GM12878 (cell line): ENCODE measurements around the gene LAT. TPM values are rescaled to one million over a fixed set of nuclear protein-coding genes. Genes with fewer than 3 reads are reported as not detected.

Experiments
- CREB1 ChIP-seq: IDR thresholded peaks from 2 replicates; pipeline ENCODE4 v1.6.1; 2012; ENCODE audit warnings: low read depth, mild to moderate bottlenecking, inconsistent platforms
- FOXK2 ChIP-seq: fragments of 450-650 bp; IDR thresholded peaks from 2 replicates; pipeline ENCODE4 v1.6.1; 2017; ENCODE audit warnings: mild to moderate bottlenecking, moderate library complexity
- MTA2 ChIP-seq: fragments of 450-650 bp; IDR thresholded peaks from 2 replicates; pipeline ENCODE4 v1.6.1; 2016; ENCODE audit warnings: low read depth, mild to moderate bottlenecking, moderate library complexity
- NFYB ChIP-seq: IDR thresholded peaks from 2 replicates; pipeline ENCODE4 v1.6.1; 2011; ENCODE audit warnings: low read depth, mild to moderate bottlenecking, low read length, improper control_type of control experiment, moderate library complexity; ENCODE audit not compliant: insufficient read depth
- NR2C1 ChIP-seq: fragments of 450-650 bp; IDR thresholded peaks from 2 replicates; pipeline ENCODE4 v1.6.1; 2017; ENCODE audit warnings: antibody characterized with exemption, mild to moderate bottlenecking, moderate library complexity
- PKNOX1 ChIP-seq: fragments of 450-650 bp; IDR thresholded peaks from 2 replicates; pipeline ENCODE4 v1.6.1; 2016; ENCODE audit warnings: mild to moderate bottlenecking
- RBBP5 ChIP-seq: fragments of 200-600 bp; sonication (generic); conservative IDR thresholded peaks from 2 replicates; pipeline ENCODE4 v1.6.1; 2016
- SPI1 ChIP-seq: IDR thresholded peaks from 2 replicates; pipeline ENCODE4 v1.6.1; 2011; ENCODE audit warnings: low read depth, mild to moderate bottlenecking, low read length, moderate library complexity, borderline replicate concordance; ENCODE audit not compliant: insufficient read depth
- SUZ12 ChIP-seq: fragments of 200-600 bp; sonication (generic); IDR thresholded peaks from one replicate; pipeline ENCODE4 v1.6.1; 2018; ENCODE audit warnings: antibody characterized with exemption, mild to moderate bottlenecking; ENCODE audit not compliant: unreplicated experiment
- ZSCAN29 ChIP-seq: fragments of 450-650 bp; IDR thresholded peaks from 2 replicates; pipeline ENCODE4 v1.6.1; 2017; ENCODE audit warnings: mild to moderate bottlenecking, moderate library complexity
- polyA plus RNA-seq, 11 experiments: library from polyadenylated mRNA; depleted of rRNA in 4 of 11; unstranded in 6 of 11; stranded (reverse) in 5 of 11; fragments of >200 nt; fragmentation: Nextera tagmentation in 4 of 11; fragmentation: Illumina TruSeq in 1 of 11; extraction: Ambion mirVana in 4 of 11; extraction: Trizol in 1 of 11; gene quantifications; 1 replicate in 1 of 11; 2 replicates in 10 of 11; pipeline versions ENCODE4 v1.2.1 to v1.2.3, GENCODE V29; 2011 to 2016; ENCODE audit warnings: inconsistent platforms in 2 of 11, missing spikeins in 2 of 11, low read depth in 1 of 11
- total RNA-seq, 4 experiments: library from RNA; depleted of rRNA in 3 of 4; stranded (reverse); fragments of >200 nt in 3 of 4; fragmentation: Illumina TruSeq in 1 of 4; extraction: Trizol in 1 of 4; gene quantifications; 2 replicates each; pipeline versions ENCODE4 v1.2.1 to v1.2.3, GENCODE V29; 2013 to 2021
- TF ChIP-seq, protein P1 (sequence below): fragments of 450-650 bp; IDR thresholded peaks from 2 replicates; pipeline ENCODE4 v1.6.1; 2017; ENCODE audit warnings: antibody characterized with exemption, mild to moderate bottlenecking, moderate library complexity
- TF ChIP-seq, protein P2 (sequence below): fragments of 450-650 bp; formaldehyde crosslinking; IDR thresholded peaks from 2 replicates; pipeline ENCODE4 v1.4.0; 2022; ENCODE audit warnings: mild to moderate bottlenecking, moderate library complexity

LAT gene
- total and polyA plus RNA-seq, 10 of the 15 experiments (the other 5 are each of a cell fraction or from before 2014, with no cell fraction given): 0.39 to 6.9 (median 2.0) TPM

DNA sequence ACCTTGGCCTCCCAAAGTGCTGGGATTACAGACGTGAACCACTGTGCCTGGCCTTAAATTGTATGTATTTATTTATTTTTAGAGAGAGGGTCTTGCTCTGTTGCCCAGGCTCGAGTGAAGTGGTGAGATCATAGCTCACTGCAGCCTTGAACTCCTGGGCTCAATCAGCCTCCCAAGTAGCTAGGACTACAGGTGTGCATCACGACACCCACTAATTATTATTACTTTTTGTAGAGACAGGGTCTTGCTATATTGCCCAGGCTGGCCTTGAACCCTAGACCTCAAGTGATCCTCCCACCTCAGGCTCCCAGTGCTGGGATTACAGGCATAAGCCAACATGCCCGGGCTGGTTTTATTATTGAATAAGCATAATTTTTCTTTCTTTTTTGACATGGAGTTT is 38.2 kb upstream of the LAT start (continued):
- no peak for TF ChIP-seq MTA2
- no peak for TF ChIP-seq NR2C1
- TF ChIP-seq, protein P1, sequence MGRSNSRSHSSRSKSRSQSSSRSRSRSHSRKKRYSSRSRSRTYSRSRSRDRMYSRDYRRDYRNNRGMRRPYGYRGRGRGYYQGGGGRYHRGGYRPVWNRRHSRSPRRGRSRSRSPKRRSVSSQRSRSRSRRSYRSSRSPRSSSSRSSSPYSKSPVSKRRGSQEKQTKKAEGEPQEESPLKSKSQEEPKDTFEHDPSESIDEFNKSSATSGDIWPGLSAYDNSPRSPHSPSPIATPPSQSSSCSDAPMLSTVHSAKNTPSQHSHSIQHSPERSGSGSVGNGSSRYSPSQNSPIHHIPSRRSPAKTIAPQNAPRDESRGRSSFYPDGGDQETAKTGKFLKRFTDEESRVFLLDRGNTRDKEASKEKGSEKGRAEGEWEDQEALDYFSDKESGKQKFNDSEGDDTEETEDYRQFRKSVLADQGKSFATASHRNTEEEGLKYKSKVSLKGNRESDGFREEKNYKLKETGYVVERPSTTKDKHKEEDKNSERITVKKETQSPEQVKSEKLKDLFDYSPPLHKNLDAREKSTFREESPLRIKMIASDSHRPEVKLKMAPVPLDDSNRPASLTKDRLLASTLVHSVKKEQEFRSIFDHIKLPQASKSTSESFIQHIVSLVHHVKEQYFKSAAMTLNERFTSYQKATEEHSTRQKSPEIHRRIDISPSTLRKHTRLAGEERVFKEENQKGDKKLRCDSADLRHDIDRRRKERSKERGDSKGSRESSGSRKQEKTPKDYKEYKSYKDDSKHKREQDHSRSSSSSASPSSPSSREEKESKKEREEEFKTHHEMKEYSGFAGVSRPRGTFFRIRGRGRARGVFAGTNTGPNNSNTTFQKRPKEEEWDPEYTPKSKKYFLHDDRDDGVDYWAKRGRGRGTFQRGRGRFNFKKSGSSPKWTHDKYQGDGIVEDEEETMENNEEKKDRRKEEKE: no peak
- no peak for TF ChIP-seq PKNOX1
- no peak for TF ChIP-seq CREB1
- TF ChIP-seq FOXK2: no peak
- no peak for TF ChIP-seq NFYB
- no peak for TF ChIP-seq RBBP5
- no peak for TF ChIP-seq SPI1
- no peak for TF ChIP-seq ZSCAN29
- TF ChIP-seq SUZ12: no peak
- TF ChIP-seq, protein P2, sequence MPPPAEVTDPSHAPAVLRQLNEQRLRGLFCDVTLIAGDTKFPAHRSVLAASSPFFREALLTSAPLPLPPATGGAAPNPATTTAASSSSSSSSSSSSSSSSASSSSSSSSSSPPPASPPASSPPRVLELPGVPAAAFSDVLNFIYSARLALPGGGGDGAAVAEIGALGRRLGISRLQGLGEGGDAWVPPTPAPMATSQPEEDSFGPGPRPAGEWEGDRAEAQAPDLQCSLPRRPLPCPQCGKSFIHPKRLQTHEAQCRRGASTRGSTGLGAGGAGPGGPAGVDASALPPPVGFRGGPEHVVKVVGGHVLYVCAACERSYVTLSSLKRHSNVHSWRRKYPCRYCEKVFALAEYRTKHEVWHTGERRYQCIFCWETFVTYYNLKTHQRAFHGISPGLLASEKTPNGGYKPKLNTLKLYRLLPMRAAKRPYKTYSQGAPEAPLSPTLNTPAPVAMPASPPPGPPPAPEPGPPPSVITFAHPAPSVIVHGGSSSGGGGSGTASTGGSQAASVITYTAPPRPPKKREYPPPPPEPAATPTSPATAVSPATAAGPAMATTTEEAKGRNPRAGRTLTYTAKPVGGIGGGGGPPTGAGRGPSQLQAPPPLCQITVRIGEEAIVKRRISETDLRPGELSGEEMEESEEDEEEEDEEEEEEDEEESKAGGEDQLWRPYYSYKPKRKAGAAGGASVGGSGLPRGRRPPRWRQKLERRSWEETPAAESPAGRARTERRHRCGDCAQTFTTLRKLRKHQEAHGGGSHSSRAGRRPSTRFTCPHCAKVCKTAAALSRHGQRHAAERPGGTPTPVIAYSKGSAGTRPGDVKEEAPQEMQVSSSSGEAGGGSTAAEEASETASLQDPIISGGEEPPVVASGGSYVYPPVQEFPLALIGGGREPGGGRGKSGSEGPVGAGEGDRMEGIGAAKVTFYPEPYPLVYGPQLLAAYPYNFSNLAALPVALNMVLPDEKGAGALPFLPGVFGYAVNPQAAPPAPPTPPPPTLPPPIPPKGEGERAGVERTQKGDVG (CRISPR knock-in tag): no peak
